GM12891 (cell line): ENCODE data around the gene EFNA4.

ENCODE experiments used
- DNase-seq: peaks from one replicate; pipeline ENCODE4 v3.0.0; 2011; ENCODE audit warnings: low spot score; ENCODE audit not compliant: insufficient read length
- FAIRE-seq: peaks from 2 replicates; lab custom pipeline; 2011; peaks lifted over from hg19 to GRCh38; lab: Jason Lieb, UNC
- PAX5 ChIP-seq: IDR thresholded peaks from 2 replicates; pipeline ENCODE4 v1.6.1; 2011; ENCODE audit warnings: low read length, moderate library complexity, mild to moderate bottlenecking; ENCODE audit not compliant: insufficient read depth, severe bottlenecking
- POLR2A ChIP-seq: IDR thresholded peaks from 2 replicates; pipeline ENCODE4 v1.6.1; 2011; ENCODE audit warnings: low read depth, low read length, control low read depth
- POLR2AphosphoS5 ChIP-seq: IDR thresholded peaks from 2 replicates; pipeline ENCODE4 v1.6.1; 2011; ENCODE audit warnings: low read depth, low read length, control low read depth
- POU2F2 ChIP-seq: IDR thresholded peaks from 2 replicates; pipeline ENCODE4 v1.6.1; 2011; ENCODE audit warnings: low read depth, mild to moderate bottlenecking, control low read depth, low read length, moderate library complexity
- SPI1 ChIP-seq: IDR thresholded peaks from 2 replicates; pipeline ENCODE4 v1.6.1; 2011; ENCODE audit warnings: low read depth, low read length, control low read depth
- TAF1 ChIP-seq: IDR thresholded peaks from 2 replicates; pipeline ENCODE4 v1.6.1; 2011; ENCODE audit warnings: low read depth, low read length, control low read depth

The EFNA4 gene

DNA sequence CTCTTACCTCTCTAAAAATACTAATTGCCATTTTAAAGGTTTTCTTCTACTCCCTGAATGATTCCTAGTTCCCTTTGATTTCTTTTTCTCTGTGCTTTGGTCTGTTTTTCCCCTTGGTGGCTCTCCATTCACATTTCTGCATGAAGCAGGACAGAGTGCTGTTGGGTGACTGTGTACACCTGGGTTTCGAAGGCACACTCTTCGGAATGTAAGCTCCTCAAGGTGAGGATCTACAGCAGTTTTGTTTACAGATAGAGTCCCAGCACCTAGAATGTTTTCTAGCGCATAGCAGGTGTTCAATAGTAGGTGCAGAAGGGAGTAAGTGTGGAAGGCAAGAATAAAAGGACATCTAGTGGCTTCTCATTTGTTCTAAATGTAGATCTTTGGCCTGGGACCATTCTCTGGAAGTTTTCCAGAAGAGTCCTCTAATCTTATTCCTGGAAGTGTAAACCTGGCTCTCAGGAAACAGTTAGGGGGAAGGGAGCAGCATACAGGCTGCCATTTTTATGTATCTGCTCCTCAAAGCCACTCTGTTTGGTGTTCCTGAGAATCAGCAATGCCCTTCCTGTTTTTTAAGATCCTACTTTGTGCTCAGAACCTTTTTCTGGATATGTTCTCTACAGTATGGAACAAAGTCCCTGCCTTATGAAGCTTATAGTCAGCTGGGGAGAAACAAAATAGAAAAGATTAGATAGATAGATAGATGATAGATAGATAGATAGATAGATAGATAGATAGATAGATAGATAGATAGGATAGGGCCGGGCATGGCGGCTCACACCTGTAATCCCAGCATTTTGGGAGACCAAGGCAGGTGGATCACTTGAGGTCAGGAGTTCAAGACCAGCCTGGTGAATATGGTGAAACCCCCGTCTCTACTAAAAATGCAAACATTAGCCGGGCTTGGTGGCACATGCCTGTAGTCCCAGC, 41.3 kb downstream of the EFNA4 start:
- DNase-seq (no peak), FAIRE-seq (no peak)
- TF ChIP-seq POLR2A (no peak), POLR2AphosphoS5 (no peak), SPI1 (no peak), POU2F2 (no peak), PAX5 (no peak), TAF1 (no peak)

DNA sequence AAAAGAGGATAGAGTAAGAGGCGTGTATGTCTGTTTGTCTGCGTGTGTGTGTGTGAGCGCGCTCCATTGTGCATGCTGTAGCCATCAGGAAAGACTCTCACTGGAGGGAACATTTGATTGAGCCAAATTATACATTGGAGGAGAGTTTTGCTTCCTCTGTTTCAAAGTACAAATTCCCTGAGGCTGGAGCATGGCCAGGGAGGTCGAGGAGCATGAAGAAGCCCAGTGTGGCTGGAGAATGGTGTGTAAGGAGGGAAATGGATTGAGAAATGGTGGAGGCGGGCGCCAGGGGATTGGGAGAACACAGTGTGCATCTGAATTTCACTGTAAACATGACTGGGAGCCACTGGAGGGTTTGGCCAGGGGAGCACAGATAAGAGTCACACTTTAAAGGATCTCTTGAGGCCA, 42.1 kb downstream of the EFNA4 start:
- no peak for DNase-seq
- TF ChIP-seq SPI1 (no peak), POLR2A (no peak), PAX5 (no peak), POU2F2 (no peak)
- FAIRE-seq = no peak

DNA sequence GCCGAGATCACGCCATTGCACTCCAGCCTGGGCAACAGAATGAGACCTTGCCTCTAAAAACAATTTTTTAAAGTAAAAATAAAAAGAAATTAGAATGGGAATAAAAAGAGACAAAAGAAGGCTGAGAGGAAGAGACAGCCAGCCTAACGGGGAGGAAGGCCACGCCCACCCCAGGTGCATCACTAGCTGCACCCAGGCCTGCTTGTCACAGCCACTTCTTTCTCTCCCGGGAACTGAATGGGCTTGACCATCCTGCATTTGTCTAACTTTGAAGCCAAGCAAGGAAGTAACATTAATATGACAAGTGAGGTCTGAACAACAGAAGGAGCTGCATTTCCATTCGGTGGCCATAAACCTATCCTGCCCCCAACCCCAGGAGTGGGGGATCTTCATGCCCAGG, 43.3 kb downstream of the EFNA4 start:
- FAIRE-seq (no peak), DNase-seq (no peak)
- no peak for TF ChIP-seq POLR2AphosphoS5
- TF ChIP-seq TAF1 = no peak
- TF ChIP-seq POU2F2 = no peak
- TF ChIP-seq PAX5 = no peak
- no peak for TF ChIP-seq SPI1
- TF ChIP-seq POLR2A = no peak

DNA sequence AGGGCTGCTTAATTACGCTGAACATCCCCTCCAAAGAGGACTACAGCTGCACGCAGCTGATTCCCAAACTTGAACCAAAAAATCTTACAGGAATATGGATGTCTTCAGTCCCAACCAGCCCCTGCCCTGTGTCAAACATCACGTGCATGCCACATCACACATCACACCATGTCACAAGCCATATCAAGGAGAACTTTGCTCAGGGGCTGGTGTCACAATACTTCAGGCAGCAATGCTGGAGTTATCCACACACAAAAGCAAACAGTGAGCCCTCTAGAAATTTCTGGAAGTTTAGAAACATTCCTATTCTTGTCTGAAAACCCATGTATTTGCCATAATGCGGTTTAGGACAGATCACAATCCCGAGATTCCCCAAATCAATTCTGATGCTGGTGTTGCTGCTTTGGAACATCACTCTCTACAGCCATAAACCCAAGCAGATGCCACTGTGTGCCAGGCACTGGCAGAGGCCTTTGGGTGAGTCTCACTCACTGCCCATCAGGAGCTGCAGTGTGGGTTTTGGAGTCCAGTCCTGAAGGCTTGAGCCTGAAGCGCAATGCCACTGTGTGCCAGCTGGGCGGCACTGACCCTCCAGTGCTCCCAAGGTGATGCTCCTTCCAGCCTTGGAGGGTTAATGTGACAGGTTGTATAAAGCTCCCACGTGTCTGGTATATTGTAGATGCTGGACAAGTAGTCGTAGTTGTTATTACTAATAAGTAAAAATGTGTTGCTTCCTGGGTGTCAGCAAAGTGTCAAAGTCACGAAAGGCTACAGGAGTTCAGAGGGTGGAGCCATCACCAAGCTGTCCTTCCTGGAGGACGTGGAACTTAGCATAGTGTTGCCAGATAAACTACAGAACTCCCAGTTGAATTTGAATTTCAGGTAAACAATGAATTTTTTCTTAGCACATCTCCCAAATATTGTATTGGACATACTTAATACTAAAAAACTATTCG, 44.0 kb downstream of the EFNA4 start:
- no peak for DNase-seq

DNA sequence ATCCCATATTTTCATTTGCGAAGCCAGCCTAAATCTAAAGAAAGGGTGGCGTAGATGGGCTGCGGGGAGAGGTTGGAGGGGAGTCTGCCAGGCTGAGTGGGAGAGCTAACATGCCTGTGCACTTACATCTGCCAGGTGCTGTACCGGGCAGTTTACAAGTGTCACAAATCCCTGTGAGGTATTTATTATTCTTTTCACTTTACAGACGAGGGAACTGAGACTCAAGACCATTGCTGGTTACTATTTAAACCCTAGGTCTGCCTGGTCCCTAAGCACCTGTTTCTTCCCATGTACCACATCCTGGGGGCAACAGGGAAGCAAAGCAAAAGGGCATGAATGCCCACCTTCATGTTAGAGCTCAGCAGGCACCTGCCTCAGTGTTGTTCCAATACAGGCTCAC, 44.8 kb downstream of the EFNA4 start:
- TF ChIP-seq POU2F2 = no peak
- no peak for TF ChIP-seq POLR2A
- no peak for TF ChIP-seq PAX5
- no peak for TF ChIP-seq TAF1
- TF ChIP-seq SPI1 = no peak
- TF ChIP-seq POLR2AphosphoS5 = no peak
- FAIRE-seq (no peak), DNase-seq (no peak)

More for the DNA sequence above, 44.0 kb downstream of the EFNA4 start:
- no peak for FAIRE-seq
- no peak for TF ChIP-seq TAF1
- no peak for TF ChIP-seq SPI1
- no peak for TF ChIP-seq POLR2AphosphoS5
- no peak for TF ChIP-seq POLR2A
- TF ChIP-seq PAX5 = no peak
- no peak for TF ChIP-seq POU2F2

DNA sequence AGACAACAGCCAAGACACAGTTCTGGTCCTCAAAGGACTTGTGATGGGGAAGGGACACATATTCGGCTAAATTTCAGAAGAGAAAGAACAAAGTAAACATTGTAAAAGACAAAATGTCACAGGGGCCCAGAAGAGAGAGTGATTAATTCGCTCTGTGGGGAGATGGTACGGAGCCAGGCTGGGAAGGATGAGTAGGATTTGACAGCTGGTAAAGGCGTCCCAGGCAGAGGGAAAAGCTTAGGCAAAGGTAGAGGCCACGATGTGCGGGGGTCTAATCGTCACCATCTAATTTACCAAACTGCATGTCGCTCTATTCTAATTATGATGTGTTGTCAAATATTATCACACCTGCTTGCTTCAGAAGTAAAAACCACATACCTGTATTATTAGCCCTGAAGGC, 46.8 kb downstream of the EFNA4 start:
- DNase-seq = no peak
- FAIRE-seq = no peak

DNA sequence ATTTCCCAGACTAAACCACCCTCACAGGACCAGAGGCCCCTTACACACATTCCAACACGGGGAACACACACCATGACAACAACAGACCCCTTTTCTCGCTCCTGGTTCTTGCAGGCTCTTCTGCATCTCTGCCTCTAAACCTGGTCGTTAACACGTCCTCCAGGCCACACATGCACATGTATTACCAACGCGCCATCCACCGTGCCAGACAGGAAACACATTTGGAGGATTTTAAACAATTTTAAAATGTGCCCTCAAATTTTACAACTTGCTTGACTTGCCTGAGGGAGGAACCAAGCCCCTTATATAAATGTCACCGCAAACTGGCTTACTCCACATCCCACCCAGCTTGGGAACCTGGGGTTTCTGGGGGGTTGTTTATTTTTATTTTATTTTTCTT, 47.3 kb downstream of the EFNA4 start:
- no peak for TF ChIP-seq POLR2A
- TF ChIP-seq PAX5 = no peak
- no peak for TF ChIP-seq SPI1
- TF ChIP-seq TAF1 = no peak
- no peak for DNase-seq
- no peak for FAIRE-seq

More for the DNA sequence above, 46.8 kb downstream of the EFNA4 start:
- TF ChIP-seq POU2F2 = no peak
- TF ChIP-seq TAF1 = no peak
- no peak for TF ChIP-seq POLR2A
- TF ChIP-seq POLR2AphosphoS5 = no peak
- no peak for TF ChIP-seq SPI1
- TF ChIP-seq PAX5 = no peak

DNA sequence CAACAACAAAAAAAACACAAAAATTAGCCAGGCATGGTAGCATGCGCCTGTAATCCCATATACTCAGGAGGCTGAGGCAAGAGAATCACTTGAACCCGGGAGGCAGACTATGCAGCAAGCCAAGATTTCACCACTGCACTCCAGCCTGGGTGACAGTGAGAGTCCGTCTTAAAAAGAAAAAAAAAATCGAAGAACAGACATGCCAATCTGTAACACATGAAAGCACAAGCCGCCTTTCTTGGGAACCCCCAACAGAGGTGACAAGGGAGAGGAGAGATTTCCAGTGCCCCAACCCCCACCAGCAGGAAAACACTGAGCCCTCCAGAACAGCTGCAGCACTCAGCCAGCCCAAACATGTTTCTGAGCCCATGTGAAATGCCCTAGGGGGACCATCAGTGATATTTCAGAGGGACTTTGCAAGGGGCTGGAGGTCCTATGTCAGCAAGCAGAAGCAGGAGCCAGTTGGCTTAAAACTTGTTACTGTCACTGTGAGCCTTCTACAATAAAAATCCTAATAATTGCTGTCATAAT, 50.0 kb downstream of the EFNA4 start:
- TF ChIP-seq TAF1 = no peak
- TF ChIP-seq POU2F2 = no peak
- TF ChIP-seq POLR2AphosphoS5 = no peak
- TF ChIP-seq PAX5 = no peak
- TF ChIP-seq POLR2A = no peak
- TF ChIP-seq SPI1 = no peak
- DNase-seq = no peak
- no peak for FAIRE-seq

DNA sequence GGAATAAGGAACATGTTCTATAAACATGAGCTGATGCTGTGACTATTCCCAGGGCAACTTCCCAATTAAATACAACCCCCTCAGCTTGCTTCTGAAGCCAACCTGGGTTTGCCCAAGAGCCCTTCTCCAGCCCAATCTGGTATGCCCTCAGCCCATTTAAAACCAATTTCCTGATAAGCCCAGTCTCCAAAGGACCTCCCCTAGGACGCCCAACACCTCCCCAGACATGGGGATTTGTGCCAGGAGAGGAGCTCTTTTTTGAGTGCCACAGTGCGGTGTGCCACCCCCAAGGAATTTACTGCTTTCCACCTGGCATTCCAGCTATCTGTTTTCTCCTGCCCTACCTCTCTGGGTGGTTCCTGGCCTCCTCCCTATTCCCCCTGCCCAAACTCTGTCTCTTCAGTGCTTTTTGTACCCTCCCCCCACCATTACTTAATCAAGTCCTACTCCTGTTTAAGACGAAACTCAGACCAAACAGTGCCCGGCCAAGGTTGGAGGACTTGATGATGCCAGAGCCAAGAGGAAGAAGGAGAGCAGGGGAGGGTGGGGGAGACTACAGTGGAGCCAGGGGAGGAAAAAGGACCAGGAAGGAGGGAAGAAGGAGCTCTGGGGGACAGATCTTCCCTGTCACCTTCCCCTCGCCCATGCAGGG, 52.7 kb downstream of the EFNA4 start:
- DNase-seq = no peak
- FAIRE-seq = no peak
- TF ChIP-seq PAX5 (no peak), POLR2AphosphoS5 (no peak), SPI1 (no peak), TAF1 (no peak), POLR2A (no peak), POU2F2 (no peak)
